ENCODE data around the gene BCL2L2.

The BCL2L2 gene

GRCh38 chr14:23339506-23340268, 33.1 kb downstream of the BCL2L2 start:
- no peak overlapping the region for H3K27ac ChIP-seq
- TF ChIP-seq, protein P1, sequence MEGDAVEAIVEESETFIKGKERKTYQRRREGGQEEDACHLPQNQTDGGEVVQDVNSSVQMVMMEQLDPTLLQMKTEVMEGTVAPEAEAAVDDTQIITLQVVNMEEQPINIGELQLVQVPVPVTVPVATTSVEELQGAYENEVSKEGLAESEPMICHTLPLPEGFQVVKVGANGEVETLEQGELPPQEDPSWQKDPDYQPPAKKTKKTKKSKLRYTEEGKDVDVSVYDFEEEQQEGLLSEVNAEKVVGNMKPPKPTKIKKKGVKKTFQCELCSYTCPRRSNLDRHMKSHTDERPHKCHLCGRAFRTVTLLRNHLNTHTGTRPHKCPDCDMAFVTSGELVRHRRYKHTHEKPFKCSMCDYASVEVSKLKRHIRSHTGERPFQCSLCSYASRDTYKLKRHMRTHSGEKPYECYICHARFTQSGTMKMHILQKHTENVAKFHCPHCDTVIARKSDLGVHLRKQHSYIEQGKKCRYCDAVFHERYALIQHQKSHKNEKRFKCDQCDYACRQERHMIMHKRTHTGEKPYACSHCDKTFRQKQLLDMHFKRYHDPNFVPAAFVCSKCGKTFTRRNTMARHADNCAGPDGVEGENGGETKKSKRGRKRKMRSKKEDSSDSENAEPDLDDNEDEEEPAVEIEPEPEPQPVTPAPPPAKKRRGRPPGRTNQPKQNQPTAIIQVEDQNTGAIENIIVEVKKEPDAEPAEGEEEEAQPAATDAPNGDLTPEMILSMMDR (conservative IDR thresholded peaks at IDR 0.05) = no peak
- TF ChIP-seq ZFX (IDR thresholded peaks at IDR 0.05) = no peak

- TF ChIP-seq, protein P1 (conservative IDR thresholded peaks at IDR 0.05) = peak; percentile 9; the same call in 1 of the 2 replicates
- TF ChIP-seq ZFX (IDR thresholded peaks at IDR 0.05) = no peak
- no peak overlapping the region for H3K27ac ChIP-seq
Measured at GRCh38 chr14:23344481-23344880, 37.8 kb downstream of the BCL2L2 start.

GRCh38 chr14:23345987-23346692, 39.5 kb downstream of the BCL2L2 start:
- H3K27ac ChIP-seq = no peak overlapping the region
- TF ChIP-seq, protein P1 (conservative IDR thresholded peaks at IDR 0.05) = no peak; the same call in 1 of the 2 replicates
- no peak for TF ChIP-seq ZFX (IDR thresholded peaks at IDR 0.05)

DNA sequence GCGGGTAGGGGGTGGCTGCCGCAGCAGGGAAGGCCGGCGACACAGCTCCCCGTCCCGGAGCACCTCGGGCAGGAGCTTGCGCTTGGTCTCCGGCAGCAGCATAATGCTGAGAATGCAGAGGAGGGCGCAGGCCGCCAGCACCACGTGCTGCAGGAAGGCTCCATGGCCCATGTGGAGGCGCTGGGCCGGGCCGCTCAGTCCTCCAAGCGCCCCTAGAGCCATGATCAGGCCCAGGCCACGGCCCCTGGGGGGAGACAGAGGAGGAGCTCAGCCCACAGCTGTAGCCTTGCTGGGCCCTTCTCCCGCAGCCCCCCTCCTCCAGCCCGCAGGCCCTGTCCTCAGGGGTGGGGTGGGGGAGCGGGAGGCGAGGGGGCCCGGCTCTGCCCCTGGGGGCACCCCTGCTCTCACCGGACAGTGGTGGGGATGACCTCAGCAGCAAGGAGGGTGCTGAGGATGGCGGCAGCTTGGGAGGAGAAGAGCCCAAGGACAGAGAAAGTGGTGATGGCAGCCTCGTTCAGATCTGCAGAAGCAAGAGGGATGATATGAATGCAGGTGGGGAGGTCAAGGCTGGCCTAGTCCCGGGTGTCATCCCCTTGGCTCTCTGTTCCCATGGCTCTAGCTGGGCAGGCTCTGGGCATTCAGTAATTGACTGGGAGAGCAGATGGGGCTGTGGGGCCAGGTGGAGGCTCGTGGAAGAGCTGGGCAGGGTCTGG, 40.2 kb downstream of the BCL2L2 start:
- H3K27ac ChIP-seq = no peak overlapping the region
- TF ChIP-seq ZFX (IDR thresholded peaks at IDR 0.05) = no peak
- TF ChIP-seq, protein P1 (conservative IDR thresholded peaks at IDR 0.05) = no peak

DNA sequence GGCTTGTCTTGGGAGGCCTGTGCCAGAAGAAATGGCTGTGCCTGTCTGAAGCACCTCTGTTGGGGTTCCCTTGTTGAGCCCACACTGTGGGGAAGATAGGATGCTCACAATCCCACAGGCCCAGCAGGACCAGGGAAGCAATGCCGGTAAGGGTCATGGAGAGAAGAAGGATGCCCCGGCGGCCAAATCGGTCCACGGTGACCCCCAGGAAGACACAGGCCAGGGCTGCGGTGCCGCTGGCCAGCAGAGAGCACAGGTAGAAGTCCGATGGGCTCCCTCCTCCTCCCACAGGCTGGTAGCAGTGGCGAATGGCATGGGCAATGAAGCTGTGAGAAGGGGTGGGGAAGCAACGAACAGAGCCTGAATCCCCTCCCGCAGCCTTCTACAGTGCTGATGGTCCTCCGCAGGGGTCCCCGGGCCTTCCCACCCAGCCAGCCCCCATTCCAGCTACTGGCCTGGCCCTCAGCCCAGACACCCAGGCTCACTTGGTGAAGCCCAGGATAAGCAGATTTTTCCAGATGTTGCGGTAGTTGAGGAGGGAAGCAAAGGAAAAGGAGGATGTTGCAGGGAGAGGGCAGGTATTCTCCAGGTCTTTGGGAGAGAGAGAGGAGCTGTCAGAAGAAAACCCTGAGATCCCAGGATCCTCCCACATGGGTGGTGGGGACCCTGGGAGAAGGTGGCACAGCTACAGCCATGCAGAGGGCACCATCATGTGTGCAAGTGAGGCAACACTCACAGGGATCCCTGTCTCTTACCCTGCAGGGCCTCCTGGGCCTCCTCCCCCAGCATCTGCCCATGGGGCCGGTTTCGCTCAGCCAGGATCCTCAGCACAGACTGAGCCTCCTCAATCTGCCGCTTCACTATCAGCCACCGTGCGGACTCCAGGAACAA, 41.0 kb downstream of the BCL2L2 start:
- TF ChIP-seq ZFX (IDR thresholded peaks at IDR 0.05) = no peak
- TF ChIP-seq, protein P1 (conservative IDR thresholded peaks at IDR 0.05) = no peak
- no peak overlapping the region for H3K27ac ChIP-seq

- H3K27ac ChIP-seq = no peak overlapping the region
- TF ChIP-seq, protein P1 (conservative IDR thresholded peaks at IDR 0.05) = no peak
- no peak for TF ChIP-seq ZFX (IDR thresholded peaks at IDR 0.05)
Measured at GRCh38 chr14:23348297-23348655, 41.6 kb downstream of the BCL2L2 start.

Measured in C4-2B (cell line).